ENCODE measurements around the gene RMI2. TPM values are rescaled to one million over a fixed set of nuclear protein-coding genes. Genes with fewer than 3 reads are reported as not detected.

The RMI2 gene
- total and polyA plus RNA-seq, 11 donors = 0.23 to 6.6 (median 0.76) TPM; not detected in 2

GRCh38 chr16:11329071-11329491 is 16.2 kb upstream of the RMI2 start:
- WGBS, 4 donors = 27 to 40% (median 34%) methylated on average over 6 of the region's 6 CpGs

DNA sequence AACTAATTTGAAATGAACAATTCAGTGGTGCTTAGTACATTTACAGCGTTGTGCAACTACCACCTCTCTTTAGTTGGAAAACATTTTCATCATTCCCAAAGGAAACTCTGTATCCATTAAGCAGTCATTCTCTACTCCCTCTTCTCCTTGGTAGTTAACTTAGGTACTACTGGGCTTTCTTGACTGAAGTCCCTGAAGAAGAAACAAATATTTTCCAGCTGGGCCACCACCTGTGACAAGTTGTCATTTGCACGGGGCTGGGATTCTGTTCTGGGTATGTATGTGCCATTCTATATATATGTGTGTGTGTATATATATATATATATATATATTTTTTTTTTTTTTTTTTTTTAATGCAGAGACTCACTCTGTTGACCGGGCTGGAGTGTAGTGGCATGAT is 15.4 kb upstream of the RMI2 start:
- Histone ChIP-seq H3K4me3 (no peak overlapping the region), H3K27me3 (no peaks in the 10 kb centered on the region), H3K9me3 (no peaks in the 10 kb centered on the region), H3K27ac (peak overlapping the region in 1 of 12 donors; percentile 84), H3K4me1 (peaks cover 0 to 50% (median 11%) of the 10 kb centered on the region in 12 donors), H3K36me3 (no peaks in the 10 kb centered on the region)
- ATAC-seq = no peak
- DNase-seq = peak in 1 of 5 donors; percentile 2
- intact Hi-C loops (cut with DNase I) = no loop called here
- WGBS, 4 donors = 73 to 80% (median 76%) methylated on average over 3 of the region's 3 CpGs
- TF ChIP-seq, protein P1, sequence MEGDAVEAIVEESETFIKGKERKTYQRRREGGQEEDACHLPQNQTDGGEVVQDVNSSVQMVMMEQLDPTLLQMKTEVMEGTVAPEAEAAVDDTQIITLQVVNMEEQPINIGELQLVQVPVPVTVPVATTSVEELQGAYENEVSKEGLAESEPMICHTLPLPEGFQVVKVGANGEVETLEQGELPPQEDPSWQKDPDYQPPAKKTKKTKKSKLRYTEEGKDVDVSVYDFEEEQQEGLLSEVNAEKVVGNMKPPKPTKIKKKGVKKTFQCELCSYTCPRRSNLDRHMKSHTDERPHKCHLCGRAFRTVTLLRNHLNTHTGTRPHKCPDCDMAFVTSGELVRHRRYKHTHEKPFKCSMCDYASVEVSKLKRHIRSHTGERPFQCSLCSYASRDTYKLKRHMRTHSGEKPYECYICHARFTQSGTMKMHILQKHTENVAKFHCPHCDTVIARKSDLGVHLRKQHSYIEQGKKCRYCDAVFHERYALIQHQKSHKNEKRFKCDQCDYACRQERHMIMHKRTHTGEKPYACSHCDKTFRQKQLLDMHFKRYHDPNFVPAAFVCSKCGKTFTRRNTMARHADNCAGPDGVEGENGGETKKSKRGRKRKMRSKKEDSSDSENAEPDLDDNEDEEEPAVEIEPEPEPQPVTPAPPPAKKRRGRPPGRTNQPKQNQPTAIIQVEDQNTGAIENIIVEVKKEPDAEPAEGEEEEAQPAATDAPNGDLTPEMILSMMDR (IDR thresholded peaks at IDR 0.05) = no peak
- TF ChIP-seq POLR2A (IDR thresholded peaks at IDR 0.05) = no peak

More at GRCh38 chr16:11329071-11329491, 16.2 kb upstream of the RMI2 start:
- H3K9me3 ChIP-seq = no peaks in the 10 kb centered on the region
- ATAC-seq = no peak
- no peaks in the 10 kb centered on the region for H3K36me3 ChIP-seq
- peak overlapping the region in 3 of 12 donors; percentile 25 to 84 (median 53) for H3K27ac ChIP-seq
- TF ChIP-seq, protein P1 (IDR thresholded peaks at IDR 0.05) = no peak
- TF ChIP-seq POLR2A (IDR thresholded peaks at IDR 0.05) = no peak
- peak overlapping the region in 2 of 12 donors; percentile 6 to 10 for H3K4me3 ChIP-seq
- no peaks in the 10 kb centered on the region for H3K27me3 ChIP-seq
- DNase-seq = no peak
- peaks cover 0 to 50% (median 11%) of the 10 kb centered on the region in 12 donors for H3K4me1 ChIP-seq
- intact Hi-C loops (cut with DNase I) = no loop called here

DNA sequence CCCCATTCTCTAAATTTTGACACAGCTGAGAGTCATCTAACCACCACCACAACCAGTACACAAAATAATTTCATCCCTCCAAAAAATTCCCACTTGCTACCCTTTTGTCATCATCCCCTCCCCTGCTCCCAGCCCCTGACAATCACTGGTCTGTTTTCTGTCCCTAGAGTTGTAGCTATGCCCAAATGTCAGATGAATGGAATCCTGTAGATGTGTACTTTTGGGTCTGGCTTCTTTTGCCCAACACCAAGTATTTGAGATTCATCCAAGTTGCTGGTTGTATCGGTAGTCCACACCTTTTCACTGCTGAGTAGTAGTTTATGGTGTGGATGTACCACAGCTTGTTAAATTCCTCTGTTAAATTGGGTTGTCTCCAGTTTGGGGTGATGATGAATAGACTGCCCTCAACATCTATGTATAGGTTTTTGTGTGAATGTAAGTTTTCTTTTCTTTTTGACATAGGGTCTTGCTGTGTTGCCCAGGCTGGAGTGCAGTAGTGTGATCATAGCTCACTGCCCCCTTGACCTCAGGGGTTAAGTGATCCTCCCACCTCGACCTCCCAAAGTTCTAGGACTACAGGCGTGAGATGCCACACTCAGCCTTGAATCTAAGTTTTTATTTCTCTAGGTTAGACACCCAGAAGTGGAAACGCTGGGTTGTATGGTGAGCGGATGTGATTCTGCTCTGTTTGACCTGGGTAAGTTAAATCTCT is 14.6 kb upstream of the RMI2 start:
- Histone ChIP-seq H3K4me3 (no peak overlapping the region), H3K27me3 (no peaks in the 10 kb centered on the region), H3K36me3 (no peaks in the 10 kb centered on the region), H3K9me3 (no peaks in the 10 kb centered on the region), H3K4me1 (peaks cover 0 to 42% (median 11%) of the 10 kb centered on the region in 12 donors), H3K27ac (no peak overlapping the region)
- ATAC-seq = no peak
- intact Hi-C loops (cut with DNase I) = no loop called here
- WGBS, 4 donors = 76 to 84% (median 81%) methylated on average over 5 of the region's 5 CpGs
- TF ChIP-seq POLR2A (IDR thresholded peaks at IDR 0.05) = no peak
- TF ChIP-seq, protein P1 (IDR thresholded peaks at IDR 0.05) = no peak
- peak in 1 of 5 donors; percentile 1 for DNase-seq

DNA sequence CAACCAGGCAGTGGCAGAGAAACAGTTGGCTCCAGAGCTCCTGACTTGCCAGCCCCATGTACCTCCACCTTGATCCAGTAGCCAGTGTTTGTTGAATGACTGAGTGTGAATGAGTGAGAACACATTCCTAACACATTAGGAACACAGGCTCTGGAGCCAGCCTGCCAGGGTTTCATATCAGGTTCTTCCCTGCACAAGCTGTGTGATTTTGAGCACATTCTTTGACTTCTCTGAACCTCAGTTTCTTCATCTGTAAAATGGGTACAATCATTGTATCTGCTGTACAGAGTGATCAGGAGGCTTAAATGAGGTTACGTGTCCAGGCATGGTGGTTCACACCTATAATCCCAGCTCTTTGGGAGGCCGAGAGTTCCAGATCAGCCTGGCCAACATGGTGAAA is 13.3 kb upstream of the RMI2 start:
- DNase-seq (peak in 1 of 5 donors; percentile 2), ATAC-seq (no peak)
- intact Hi-C loops (cut with DNase I) = no loop called here
- TF ChIP-seq, protein P1 (IDR thresholded peaks at IDR 0.05) = no peak
- no peak for TF ChIP-seq POLR2A (IDR thresholded peaks at IDR 0.05)
- no peaks in the 10 kb centered on the region for H3K9me3 ChIP-seq
- no peak overlapping the region for H3K27ac ChIP-seq
- H3K4me3 ChIP-seq = no peak overlapping the region
- WGBS, 4 donors = 95 to 98% (median 97%) methylated on average over 2 of the region's 2 CpGs
- no peaks in the 10 kb centered on the region for H3K27me3 ChIP-seq
- no peaks in the 10 kb centered on the region for H3K36me3 ChIP-seq
- H3K4me1 ChIP-seq = peaks cover 0 to 29% (median 11%) of the 10 kb centered on the region in 12 donors
